ENCODE measurements around the gene STK36.

Gene STK36

DNA sequence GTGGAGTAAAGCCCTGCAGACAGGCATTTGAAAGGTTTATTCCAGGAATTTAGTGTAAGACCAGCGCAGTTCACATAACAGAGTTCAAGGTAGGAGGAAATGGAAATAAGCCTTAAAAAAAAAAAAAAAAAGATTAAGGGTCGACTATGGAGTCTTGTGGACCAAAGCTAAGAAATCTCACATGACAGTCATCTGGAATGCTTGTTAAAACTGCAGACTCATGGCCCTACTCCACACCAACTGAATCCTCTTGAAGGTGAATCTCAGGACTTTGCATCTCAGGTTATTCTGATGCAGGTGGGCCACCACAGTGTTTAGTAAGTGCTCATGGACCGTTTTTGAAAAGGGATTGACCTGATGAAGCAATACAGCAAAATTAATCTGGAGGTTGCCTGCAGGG, 47.6 kb downstream of the STK36 start:
- TF ChIP-seq CSDC2 (CRISPR knock-in tag; IDR thresholded peaks at IDR 0.05) (no peak), GLIS3 (CRISPR knock-in tag; IDR thresholded peaks at IDR 0.05) (no peak), ZFP30 (CRISPR knock-in tag; IDR thresholded peaks at IDR 0.05) (no peak)
- TF ChIP-seq, protein P1, sequence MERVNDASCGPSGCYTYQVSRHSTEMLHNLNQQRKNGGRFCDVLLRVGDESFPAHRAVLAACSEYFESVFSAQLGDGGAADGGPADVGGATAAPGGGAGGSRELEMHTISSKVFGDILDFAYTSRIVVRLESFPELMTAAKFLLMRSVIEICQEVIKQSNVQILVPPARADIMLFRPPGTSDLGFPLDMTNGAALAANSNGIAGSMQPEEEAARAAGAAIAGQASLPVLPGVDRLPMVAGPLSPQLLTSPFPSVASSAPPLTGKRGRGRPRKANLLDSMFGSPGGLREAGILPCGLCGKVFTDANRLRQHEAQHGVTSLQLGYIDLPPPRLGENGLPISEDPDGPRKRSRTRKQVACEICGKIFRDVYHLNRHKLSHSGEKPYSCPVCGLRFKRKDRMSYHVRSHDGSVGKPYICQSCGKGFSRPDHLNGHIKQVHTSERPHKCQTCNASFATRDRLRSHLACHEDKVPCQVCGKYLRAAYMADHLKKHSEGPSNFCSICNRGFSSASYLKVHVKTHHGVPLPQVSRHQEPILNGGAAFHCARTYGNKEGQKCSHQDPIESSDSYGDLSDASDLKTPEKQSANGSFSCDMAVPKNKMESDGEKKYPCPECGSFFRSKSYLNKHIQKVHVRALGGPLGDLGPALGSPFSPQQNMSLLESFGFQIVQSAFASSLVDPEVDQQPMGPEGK (CRISPR knock-in tag; IDR thresholded peaks at IDR 0.05; ENCODE audit: borderline replicate concordance): no peak
- TF ChIP-seq, protein P2, sequence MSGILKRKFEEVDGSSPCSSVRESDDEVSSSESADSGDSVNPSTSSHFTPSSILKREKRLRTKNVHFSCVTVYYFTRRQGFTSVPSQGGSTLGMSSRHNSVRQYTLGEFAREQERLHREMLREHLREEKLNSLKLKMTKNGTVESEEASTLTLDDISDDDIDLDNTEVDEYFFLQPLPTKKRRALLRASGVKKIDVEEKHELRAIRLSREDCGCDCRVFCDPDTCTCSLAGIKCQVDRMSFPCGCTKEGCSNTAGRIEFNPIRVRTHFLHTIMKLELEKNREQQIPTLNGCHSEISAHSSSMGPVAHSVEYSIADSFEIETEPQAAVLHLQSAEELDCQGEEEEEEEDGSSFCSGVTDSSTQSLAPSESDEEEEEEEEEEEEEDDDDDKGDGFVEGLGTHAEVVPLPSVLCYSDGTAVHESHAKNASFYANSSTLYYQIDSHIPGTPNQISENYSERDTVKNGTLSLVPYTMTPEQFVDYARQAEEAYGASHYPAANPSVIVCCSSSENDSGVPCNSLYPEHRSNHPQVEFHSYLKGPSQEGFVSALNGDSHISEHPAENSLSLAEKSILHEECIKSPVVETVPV (CRISPR knock-in tag; IDR thresholded peaks at IDR 0.05): no peak
- ATAC-seq: no peak

DNA sequence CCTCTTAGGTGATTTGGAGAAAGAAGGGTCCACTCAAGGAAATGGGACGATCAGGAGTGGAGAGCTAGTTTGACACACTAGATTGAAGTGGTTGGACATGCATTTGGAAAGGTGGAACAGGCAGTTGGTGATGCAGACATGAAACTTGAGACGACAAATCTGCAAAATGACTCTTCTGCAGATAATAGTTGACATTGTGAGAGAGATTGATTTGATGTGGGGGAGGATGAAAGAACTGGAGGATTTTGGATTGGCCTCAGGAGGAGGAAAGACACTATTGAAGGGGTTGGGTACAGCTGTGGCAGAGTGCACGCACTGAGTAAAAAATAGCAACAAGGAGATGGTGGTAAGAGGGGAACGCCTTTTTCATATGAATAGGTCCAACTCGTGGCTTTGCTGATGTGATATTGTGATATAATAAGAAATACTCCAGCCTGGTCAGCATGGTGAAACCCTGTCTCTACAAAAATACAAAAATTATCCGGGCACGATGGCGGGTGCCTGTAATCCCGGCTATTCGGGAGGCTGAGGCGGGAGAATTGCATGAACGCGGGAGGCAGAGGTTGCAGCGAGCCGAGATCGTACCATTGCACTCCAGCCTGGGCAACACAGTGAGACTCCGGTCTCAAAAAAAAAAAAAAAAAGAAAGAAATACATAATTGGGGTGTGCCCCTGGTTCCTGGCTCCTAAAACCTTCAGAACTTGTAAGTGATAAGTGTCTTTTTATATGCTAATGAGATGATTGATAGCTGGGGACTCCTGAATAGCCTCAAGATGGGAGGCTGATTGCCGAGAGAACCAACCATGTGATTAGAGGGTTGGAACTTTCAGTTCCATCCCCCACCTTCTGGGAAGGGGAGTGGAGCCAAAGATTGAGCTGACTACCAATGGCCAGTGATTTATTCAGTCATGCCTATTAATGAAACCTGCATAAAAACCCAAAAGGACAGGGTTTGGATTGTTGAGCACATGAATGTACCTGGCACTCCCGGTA, 48.5 kb downstream of the STK36 start:
- no peak for TF ChIP-seq ZFP30 (CRISPR knock-in tag; IDR thresholded peaks at IDR 0.05)
- no peak for TF ChIP-seq ARNTL (CRISPR knock-in tag; IDR thresholded peaks at IDR 0.05; ENCODE audit: borderline replicate concordance, low read depth)
- TF ChIP-seq BACH2 (CRISPR knock-in tag; IDR thresholded peaks at IDR 0.05; ENCODE audit: borderline replicate concordance): no peak
- TF ChIP-seq, protein P1 (CRISPR knock-in tag; IDR thresholded peaks at IDR 0.05; ENCODE audit: borderline replicate concordance): no peak
- TF ChIP-seq, protein P3, sequence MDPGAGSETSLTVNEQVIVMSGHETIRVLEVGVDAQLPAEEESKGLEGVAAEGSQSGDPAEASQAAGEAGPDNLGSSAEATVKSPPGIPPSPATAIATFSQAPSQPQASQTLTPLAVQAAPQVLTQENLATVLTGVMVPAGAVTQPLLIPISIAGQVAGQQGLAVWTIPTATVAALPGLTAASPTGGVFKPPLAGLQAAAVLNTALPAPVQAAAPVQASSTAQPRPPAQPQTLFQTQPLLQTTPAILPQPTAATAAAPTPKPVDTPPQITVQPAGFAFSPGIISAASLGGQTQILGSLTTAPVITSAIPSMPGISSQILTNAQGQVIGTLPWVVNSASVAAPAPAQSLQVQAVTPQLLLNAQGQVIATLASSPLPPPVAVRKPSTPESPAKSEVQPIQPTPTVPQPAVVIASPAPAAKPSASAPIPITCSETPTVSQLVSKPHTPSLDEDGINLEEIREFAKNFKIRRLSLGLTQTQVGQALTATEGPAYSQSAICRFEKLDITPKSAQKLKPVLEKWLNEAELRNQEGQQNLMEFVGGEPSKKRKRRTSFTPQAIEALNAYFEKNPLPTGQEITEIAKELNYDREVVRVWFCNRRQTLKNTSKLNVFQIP (CRISPR knock-in tag; IDR thresholded peaks at IDR 0.05; ENCODE audit: borderline replicate concordance, low read depth): no peak
- TF ChIP-seq OSR1 (CRISPR knock-in tag; IDR thresholded peaks at IDR 0.05): no peak
- TF ChIP-seq ESRRG (CRISPR knock-in tag; IDR thresholded peaks at IDR 0.05): no peak
- TF ChIP-seq ISL1 (CRISPR knock-in tag; IDR thresholded peaks at IDR 0.05): no peak
- no peak for TF ChIP-seq ZNF70 (CRISPR knock-in tag; IDR thresholded peaks at IDR 0.05)
- no peak for TF ChIP-seq CSDC2 (CRISPR knock-in tag; IDR thresholded peaks at IDR 0.05)
- no peak for TF ChIP-seq ZC3H10 (CRISPR knock-in tag; IDR thresholded peaks at IDR 0.05)
- TF ChIP-seq ZNF8 (CRISPR knock-in tag; IDR thresholded peaks at IDR 0.05): no peak
- no peak for TF ChIP-seq ZFP3 (CRISPR knock-in tag; IDR thresholded peaks at IDR 0.05)
- TF ChIP-seq, protein P2 (CRISPR knock-in tag; IDR thresholded peaks at IDR 0.05): no peak
- TF ChIP-seq PPARA (CRISPR knock-in tag; IDR thresholded peaks at IDR 0.05; ENCODE audit: borderline replicate concordance): no peak
- TF ChIP-seq TOX (CRISPR knock-in tag; IDR thresholded peaks at IDR 0.05; ENCODE audit: borderline replicate concordance): no peak
- TF ChIP-seq ZNF565 (CRISPR knock-in tag; conservative IDR thresholded peaks at IDR 0.05; ENCODE audit: low read depth): no peak
- ATAC-seq: no peak

DNA sequence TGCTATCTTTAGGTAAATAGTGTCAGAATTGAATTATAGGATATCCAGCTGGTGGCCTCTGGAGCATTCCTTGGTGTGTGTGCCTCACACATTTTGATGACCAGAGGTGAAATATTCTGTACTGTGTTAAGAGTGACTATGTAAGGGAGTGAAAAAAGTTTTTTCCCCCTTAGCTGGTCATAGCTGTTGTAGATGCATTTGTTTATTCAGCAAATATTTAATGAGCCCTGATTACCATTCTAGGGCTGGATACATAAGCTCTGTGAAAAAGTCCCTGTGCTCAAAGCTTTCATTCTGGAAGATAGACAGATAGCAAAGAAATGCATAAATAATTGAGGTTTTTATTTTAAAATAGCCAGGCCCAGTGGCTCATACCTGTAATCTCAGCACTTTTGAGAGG, 49.6 kb downstream of the STK36 start:
- ATAC-seq: no peak
- no peak for TF ChIP-seq OSR1 (CRISPR knock-in tag; IDR thresholded peaks at IDR 0.05)
- no peak for TF ChIP-seq TCF4 (CRISPR knock-in tag; IDR thresholded peaks at IDR 0.05; ENCODE audit: borderline replicate concordance)
- TF ChIP-seq, protein P1 (CRISPR knock-in tag; IDR thresholded peaks at IDR 0.05; ENCODE audit: borderline replicate concordance): no peak
- no peak for TF ChIP-seq ZC3H10 (CRISPR knock-in tag; IDR thresholded peaks at IDR 0.05)
- TF ChIP-seq TOX (CRISPR knock-in tag; IDR thresholded peaks at IDR 0.05; ENCODE audit: borderline replicate concordance): no peak
- no peak for TF ChIP-seq ZFP30 (CRISPR knock-in tag; IDR thresholded peaks at IDR 0.05)
